ENCODE results near the gene MEGF6.

DNA sequence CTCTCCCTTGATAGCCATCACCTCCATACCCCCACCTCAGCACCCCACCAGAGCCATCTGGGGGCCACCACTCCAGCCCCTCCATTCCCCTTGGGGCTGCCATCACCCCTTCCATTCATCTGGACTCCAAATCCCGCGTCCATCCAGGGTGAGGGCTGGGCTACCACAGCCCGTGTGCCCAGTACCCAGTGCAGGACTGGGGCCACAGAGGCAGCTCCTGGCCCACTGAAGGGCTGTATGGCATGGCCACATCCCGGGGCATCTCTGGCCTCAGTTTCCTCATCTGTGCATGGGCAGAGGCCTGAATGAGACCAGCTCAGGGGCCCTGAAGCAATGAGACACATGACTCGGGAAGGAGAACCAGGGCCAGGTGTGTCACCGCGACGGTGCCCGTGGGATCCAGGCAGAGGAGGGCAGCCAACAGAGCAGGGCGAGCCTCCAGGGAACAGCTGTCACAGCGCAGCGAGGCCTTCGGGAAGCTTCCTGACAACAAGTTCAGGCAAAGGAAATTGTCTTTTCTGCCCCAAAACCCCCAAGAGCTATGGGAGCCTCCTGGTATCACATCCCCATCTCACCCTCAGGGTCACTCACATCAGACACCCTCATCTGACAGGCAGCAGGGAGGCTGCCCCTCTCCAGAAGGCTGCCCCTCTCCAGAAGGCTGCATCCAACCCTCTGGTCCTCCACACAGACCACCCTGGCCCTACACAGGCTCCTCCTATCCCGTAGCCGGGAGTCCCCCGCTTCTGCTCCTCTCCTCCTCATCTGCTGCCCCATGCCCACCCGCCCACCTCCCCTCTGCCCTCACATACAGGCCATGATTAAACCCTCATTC, 76.3 kb downstream of the MEGF6 start:
- TF ChIP-seq, protein P1, sequence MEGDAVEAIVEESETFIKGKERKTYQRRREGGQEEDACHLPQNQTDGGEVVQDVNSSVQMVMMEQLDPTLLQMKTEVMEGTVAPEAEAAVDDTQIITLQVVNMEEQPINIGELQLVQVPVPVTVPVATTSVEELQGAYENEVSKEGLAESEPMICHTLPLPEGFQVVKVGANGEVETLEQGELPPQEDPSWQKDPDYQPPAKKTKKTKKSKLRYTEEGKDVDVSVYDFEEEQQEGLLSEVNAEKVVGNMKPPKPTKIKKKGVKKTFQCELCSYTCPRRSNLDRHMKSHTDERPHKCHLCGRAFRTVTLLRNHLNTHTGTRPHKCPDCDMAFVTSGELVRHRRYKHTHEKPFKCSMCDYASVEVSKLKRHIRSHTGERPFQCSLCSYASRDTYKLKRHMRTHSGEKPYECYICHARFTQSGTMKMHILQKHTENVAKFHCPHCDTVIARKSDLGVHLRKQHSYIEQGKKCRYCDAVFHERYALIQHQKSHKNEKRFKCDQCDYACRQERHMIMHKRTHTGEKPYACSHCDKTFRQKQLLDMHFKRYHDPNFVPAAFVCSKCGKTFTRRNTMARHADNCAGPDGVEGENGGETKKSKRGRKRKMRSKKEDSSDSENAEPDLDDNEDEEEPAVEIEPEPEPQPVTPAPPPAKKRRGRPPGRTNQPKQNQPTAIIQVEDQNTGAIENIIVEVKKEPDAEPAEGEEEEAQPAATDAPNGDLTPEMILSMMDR (IDR thresholded peaks at IDR 0.05): no peak
- TF ChIP-seq EZH2 (IDR thresholded peaks at IDR 0.05; ENCODE audit: borderline replicate concordance, insufficient read depth, low read depth, low read length, poor library complexity, severe bottlenecking): no peak
